Hindlimb muscle (tissue), 1 donor: ENCODE results near the gene CHST12. TPM values are rescaled to one million over a fixed set of nuclear protein-coding genes. Genes with fewer than 3 reads are reported as not detected.
"Not testable (repeated sequence)": the region's sequence is repeated elsewhere in the genome, so short reads cannot be mapped to it uniquely, and the experiment has no call there.

Experiments
- DNase-seq: peaks from one replicate; pipeline ENCODE4 v3.0.0-alpha.2; 2013
- polyA plus RNA-seq: library from polyadenylated mRNA; unstranded; fragments of 120-200 nt; gene quantifications from one replicate; pipeline ENCODE4 v1.2.1, GENCODE V29; 2013; ENCODE audit not compliant: insufficient read length

CHST12 gene
- polyA plus RNA-seq, 1 donor: 10.9 TPM

DNA sequence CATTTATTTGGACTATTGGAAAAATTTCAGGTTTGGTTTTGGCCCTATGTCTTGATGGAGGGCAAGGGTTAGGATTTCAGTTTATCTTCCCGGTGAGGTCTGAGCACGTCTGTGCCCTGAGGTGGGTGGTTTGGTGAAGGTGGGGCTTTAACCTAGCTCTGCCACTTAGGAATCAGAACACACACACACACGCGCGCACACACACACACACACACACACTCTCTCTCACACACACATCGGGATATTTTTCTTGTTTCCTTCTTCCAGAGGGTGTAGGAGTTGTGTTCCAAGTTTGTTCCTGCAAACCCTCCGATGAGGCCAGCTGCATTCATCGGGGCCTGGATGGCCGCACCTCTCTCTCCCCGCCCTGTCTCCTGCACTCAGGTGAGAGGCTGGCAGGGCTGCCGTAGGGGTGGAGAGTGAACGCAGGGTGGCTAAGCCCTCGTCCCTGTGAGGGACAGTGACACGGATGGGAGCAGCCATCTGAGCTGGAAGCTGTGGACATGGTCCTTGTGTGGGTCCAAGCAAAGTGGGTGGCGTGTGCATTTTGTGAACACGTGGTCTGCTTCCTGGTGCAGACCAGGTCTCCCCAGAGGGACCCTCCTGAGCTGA, 34.2 kb downstream of the CHST12 start:
- DNase-seq: no peak

DNA sequence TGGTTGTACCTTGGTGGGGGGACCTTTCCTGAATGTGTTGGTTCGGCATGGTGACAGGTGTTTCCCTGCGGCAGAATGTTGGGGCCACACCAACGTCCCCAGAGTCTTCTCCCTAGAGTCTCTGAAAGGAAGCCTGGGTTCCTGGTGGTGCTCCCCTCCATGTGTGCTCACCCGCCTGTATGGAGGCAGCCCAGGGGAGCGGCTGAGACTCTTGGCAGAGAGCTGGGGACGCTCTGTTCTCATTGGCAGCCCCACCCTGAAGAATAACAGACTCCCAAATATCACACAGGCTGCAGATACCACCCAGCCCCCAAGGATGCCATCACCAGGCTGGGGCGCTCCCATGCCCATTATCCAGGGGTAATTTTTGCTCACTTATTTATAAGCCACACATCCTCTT, 34.8 kb downstream of the CHST12 start:
- DNase-seq: no peak

DNA sequence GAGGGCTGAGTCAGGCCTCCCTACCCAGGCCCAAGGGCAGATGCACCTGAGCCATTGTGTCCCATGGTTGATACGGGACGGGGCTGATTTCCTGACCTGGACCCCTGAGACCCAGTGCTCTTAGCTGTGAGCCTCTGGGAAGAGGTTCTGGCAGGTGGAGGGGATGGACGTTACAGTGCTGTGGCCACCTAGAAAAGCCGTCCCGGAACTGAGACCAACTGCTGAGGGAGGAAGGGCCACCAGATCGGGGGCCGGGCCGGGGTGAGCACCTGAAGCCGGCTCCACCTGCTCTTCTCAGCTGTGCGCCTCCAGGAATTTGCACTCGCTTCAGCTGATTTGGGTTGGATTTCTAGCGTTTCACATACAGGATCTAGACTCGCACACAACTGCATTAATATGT, 35.4 kb downstream of the CHST12 start:
- no peak for DNase-seq

DNA sequence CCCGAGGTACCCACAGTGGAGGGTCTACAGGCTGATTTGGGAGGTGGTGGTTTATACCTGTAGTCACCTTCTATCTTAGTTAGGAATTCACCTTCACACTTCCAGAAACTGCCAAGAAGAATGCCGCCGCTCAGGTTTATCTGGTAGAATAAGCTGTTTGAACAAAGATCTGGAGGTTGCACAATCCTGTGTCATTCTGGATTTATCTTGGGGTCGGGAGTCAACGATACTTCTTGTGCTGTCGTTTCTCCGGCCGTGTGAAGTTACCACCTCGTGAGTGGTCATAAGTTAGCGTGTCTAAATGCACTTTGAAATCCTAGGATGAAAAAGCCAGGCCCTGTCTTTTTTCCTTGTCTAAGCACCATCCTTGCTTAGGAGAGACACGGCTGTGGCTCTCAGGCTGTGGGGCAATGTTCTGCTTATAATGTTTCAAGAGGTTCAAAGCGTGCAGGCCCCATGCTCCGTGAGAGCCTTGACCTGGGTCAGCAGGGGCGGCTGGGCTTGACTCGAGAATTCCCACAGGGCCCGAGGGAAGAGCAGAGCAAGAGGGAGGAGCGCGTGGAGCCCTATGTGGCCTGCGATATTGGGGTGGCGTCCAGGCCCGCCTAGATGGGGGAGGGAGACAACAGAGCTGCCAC, 37.3 kb downstream of the CHST12 start:
- DNase-seq: no peak

DNA sequence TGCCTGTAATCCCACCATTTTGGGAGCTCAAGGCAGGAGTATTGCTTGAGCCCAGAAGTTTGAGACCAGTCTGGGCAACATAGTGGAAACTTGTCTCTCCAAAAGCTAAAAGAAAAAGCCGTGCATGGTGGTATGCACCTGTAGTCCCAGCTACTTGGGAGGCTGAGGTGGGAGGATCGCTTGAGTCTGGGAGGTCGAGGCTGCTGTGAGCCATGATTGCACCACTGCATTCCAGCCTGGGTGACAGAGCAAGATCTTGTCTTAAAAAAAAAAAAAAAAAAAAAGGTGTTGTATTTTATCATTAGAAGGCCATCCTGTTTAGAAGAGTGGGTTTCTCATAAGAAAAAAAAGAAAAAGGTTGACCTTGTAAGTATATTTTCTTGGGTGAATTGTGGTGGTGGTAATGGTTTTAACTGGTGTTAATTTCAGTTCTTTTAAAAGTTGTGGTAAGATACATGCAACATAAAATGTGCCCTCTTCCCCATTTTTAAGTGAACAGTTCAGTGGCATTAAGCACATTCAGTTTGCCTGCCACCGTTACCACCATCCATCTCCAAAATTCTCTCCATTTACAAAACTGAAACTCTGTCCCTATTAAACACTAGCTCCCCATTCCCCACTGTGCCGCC, 38.1 kb downstream of the CHST12 start:
- no peak for DNase-seq

DNA sequence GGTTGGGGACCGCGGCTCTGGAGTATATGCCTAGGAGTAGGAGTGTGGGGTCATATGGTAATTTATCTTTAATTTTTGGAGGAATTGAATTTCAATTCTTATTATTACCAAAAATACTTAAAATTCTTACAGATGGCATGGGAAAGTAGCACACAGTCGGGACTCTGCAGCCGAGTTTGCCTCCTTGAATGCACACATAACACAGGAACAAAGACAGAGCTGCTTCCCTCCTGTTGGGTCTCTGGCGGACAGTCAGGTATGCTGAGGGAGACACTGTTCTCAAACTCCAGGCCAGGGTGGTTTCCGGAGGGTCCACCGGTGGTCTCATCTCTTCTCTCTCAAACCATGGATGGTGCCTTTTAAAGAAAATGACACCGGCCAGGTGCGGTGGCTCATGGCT, 40.1 kb downstream of the CHST12 start:
- DNase-seq: no peak

DNA sequence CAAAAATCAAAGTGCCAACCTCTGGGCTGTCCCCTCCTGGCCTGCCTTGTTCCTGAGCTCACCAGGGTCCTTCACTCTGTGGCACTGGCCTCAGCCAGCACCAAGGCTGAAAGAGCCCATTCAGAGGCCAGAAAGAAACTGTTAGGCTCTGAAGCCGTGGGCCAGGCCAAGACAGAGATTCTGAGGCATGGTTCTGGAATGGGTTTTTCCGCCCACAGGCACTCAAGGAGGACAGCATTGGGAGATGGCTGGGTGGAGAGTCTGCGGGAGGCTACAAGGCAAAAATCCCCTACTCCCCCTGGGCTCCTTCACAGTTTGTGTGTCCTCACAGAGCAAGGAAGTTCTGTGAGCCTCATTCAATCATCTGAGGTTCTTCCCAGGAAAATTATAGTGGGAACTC, 41.1 kb downstream of the CHST12 start:
- DNase-seq: no peak

DNA sequence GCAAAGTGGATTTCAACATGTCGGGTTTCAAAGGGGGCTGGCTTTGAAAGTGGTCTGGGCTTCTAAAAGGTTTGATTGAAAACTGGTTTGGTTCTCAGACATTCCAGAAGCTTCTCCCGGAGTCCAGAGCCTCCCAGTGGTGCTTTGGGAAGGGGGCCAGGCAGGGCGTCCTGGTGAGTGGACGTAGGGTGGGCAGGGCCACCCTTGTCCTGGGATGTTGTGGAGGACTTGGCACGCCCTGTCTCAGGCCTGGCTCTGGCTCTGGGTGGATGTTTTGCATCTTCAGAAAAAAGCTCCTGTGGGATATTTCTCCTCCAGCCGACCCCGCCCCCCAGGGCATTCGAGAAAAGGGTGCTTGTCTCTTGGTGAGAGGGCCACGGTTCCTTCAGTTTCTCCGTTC, 41.6 kb downstream of the CHST12 start:
- DNase-seq: no peak

DNA sequence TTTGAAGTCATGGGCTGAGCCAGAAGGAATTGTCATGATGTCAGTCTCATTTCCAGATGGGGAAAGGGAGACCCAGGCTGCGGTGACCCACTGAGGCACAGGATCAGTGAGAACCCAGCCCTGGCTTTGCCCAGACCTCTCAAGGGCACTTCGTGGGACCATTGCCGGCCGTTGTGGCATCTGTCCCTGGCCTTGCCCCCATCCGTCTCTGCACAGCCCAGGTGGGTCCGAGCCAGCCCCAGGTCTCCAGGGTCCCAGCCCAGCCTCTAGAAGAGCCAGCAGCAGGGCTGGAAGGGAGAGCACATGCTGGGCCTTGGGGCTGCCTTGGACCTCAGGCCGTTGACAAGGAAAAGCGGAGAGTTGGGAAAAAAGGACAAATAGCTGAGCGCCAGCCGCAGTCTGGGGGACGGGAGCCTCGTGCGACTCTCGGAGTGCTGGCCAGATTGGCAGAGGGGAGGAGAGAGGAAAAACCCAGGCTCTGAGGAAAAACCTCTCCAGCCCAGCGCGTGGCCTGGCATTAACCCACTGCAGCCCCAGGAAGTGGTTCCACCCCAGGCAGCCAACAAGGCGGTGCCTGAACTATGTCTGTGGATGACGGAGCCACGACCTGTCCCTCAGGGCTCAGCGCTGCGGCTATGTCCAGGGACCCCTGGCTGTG, 42.6 kb downstream of the CHST12 start:
- no peak for DNase-seq

DNA sequence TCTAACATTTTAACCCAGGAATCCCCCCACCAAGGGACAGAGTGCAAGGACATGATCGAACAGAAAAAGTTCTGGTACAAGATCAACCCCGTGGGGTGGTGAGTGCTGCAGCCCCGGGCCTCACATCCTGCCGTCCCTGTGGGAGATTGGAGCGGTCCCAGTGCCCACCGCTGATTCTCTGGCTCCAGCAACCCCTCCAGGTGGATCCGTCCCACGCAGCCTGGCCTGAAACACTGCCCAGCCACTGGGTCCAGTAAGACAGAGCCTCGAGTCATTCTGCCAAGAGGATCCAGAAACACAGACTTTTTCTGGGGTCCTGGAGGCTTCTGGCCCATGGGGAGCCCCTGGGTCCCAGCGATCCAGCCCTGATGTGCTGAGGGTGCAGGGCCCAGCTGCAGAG, 43.3 kb downstream of the CHST12 start:
- DNase-seq: no peak

DNA sequence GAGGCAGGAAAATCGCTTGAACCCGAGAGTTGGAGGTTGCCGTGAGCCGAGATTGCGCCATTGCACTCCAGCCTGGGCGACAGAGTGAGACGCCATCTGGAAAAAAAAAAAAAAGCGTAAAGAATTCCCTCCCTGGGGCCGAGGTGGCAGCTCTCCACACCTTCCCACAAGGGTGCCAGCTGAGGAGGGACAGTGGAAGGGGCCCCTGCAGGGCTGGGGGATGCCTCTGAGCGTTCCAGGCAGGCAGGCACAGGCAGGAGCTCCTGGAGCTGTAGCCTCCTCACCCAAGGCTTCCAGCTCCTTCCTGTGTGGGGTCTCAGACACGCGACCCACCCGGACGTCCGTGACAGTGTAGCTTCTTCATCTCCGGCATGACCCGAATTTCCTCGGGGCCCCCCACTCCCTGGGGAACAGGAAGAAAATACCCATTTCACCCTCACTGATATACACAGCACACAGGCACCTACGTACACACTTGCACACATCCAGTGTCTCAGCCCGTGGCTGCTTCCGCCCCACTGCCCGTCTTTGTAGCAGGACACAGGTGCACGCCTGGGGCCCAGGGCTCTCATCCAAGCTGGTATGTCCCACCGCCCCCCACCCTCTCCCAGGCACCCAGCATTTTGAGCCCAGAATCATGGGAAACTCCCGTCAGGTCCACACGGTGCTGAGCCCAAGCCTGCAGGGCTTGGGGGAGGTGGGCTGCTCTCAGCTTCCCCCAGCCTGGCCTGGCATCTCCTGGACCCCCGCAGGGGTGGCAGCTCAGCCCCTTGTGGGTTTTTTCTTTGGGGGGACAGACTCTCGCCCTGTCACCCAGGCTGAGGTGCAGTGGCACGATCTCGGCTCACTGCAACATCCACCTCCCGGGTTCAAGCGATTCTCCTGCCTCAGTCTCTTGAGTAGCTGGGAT, 47.0 kb downstream of the CHST12 start:
- DNase-seq: no peak

DNA sequence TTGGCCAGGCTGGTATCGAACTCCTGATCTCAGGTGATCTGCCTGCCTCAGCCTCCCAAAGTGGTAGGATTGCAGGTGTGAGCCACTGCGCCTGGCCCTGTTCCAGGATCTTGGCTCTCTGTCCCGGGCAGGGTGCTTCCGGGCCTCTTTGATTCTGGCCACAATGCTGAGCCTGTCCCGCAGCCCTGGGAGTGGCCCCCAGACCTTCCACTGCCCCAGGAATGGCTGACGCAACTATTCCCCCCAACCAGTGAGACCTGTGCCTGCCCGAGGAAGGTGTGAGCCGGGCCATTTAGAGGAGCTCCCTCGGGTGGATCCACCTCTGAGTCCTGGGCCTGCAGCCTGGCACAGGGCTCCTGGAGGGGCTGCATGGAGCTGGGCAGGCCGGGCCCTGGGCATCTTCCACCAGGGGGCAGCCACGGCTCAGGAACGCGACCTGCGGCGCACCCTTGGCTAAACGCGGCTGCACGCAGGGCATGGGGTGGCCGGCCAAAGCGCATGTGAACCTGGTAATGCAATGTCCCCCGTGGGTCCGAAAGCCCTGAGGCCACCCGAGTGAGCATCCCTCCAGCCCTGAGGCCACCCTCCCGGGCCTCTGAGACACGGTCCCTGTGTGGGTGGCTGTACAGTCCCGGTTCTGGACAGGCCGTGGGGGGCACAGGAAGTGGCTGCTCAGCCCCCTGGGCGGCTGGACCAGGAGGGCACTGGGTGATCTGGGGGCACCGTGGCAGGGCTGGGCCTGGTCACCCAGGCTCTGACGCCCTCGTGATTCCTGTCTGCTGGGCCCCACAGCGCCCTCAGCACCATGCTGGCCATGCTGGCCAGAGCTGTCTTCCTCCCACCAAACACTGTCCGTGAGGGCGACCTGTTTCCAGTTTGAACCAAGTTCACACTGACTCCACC, 48.0 kb downstream of the CHST12 start:
- peak; percentile 84 for DNase-seq

DNA sequence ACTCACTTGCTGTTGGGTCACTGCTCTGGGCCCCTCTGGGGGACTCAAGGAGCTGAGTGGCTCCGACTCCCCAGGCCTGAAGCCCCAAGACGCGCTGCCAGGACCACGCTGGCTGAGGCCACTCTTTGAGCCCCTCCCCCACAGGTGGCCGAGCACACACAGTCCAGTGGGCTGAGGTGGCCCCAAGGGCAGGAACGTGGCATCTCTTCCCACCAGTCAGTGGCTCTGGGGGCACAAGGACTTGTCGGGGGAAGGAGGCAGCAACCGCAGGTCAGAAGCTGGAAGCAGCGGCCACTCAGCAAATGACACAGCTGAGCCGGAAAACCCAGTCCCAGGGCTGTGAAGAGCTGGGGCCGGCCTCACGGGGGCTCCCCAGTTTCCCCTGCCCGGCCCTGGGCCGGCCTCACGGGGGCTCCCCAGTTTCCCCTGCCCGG, 48.7 kb downstream of the CHST12 start:
- no peak for DNase-seq

DNA sequence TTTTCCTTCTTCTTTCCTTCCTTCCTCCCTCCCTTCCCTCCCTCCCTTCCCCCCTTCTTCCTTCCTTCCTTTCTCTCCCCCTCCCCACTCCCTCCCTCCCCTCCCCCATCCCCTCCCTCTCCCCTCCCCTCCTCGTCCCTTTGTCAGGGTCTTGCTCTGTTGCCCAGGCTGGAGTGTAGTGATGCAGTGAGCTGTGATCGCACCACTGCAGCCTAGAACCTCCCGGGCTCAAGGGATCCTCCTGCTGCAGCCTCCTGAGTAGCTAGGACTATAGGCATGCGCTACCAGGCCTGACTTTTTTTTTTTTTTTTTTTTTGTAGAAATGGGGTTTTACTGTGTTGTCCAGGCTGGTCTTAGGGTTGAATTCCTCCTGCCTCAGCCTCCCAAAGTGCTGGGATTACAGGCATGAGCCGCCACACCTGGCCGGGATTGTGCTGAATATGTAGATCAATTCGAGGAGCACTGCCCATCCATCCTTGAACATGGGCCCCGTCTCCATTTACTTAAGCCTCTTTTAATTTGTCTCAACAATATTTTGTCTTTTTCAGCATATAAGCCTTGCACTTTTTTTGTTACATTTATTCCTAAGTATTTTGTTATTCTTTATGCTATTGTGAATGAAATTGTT, 49.3 kb downstream of the CHST12 start:
- no peak for DNase-seq

DNA sequence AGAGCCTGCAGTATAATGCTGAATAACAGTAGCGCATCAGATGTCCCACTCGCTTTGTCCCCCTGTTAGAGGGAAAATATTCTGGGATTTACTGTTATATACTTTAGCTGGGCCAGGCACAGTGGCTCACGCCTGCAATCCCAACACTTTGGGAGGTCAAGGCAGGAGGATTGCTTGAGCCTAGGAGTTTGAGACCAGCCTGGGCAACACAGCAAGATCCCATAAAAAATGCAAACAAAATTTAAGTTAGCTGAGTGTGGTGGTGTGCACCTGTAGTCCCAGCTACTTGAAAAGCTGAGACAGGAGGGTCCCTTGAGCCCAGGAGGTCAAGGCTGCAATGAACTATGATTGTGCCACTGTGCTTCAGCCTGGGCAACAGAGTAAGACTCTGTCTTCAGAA, 50.4 kb downstream of the CHST12 start:
- DNase-seq: not testable (repeated sequence)

DNA sequence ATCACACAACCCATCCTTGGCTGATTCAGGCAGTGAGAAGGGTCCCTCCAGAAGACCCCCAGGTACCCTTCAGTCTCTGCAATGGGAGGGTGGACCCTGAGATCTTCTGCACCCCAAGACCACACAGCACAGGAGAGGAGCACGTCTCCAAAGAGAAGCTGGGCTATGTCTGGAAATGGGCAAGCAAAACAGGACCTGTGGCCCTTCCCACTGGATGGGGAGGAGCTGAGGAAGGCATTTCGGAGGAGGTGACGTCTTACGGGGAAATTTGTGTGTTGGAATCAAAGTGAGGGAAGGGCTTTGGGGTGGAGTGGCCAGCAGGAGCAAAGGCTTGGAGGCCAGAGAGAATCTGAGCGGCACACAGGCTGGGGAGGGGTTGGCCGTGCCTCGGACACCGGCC, 56.3 kb downstream of the CHST12 start:
- no peak for DNase-seq

DNA sequence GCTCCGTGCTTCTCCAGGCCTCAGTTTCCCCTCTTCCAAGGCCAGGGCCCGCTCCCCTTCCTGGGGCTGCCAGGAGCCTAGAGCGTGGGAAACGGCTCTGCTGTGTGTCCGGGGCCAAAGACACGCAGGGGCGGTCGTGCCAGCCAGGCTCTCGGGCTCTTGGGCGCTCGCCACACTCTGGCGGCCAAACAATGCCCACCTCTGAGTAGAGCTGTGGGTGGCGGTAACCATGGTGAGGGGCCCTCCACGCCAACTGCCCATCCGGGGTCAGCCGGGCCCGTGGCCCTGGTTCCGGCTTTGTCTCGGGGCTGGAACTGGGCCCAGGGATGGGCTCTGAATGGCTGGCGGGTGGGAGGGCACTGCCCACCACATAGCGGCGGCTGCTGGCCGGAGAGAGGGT, 56.8 kb downstream of the CHST12 start:
- no peak for DNase-seq

DNA sequence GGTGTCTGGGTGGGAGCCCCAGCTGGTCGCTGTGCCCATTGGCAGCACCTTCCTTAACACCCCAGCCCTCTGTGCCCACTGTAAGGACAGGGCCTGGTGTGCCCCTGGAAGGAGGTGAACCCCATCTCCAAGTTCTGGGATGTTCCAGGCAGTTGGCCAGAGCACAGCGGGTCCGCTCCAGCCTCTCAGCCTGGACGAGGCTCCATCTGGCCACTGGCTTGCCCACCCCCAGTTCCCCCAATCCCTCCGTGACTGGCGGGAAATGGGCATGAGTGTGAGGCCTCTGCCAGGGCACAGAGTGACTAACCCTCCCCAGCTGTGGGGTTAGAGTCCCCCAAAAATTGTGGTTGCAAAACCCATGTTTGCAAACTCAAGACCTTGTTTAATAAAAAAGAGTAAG, 57.2 kb downstream of the CHST12 start:
- no peak for DNase-seq

DNA sequence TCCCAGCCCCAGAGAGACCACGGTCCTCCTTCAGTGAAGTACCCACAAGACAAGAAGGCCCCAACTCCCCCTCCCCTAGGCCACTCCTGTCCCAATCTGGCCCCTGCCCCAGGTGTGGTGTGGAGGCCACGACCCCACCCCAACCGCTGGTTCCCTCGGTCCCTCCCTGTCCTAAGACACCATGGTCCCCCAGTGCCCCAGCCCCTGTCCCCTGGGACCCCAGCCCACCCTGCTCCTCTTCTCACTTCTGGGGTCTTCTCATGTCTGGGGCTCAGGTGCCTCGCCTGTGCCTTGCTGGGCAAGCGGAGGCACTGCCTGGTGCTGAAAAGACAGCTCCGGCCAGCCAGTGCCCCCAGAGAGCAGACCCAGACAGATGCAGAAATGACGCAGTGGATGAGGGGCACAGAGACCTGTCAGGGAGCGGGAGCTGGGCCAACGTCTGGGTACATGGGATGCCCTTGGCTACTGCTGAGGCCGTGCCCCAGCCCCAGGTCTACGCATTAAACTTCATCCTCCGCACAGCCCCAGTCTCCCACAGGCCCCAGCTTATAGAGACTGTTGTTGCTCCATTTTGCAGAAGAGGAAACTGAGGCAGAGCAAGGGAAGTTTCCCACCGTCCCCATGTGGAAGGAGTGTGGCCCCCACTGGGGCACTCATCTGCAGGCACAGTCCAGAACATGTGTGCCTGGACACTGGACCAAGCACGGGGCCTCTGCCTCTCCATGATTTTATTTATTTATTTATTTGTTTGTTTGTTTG, 58.0 kb downstream of the CHST12 start:
- DNase-seq: no peak

DNA sequence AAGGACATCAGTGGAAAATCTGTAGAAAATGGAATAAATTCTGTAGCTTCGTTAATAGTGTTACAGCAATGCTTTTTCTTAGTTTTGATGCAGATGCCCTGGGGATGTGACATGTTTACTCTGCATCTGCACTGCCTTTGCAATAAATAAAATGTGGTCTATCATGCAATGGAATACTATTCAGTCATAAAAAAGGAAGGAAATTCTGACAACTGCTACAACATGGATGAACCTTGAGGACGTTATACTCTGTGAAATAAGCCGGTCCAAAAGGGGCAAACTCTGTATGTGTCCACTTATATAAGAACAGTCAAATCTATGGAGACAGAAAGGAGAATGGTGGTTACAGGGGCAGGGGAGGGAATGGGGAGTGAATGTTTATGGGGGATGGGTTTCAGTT, 59.3 kb downstream of the CHST12 start:
- DNase-seq: no peak
